T47D (cell line): ENCODE data around the gene SBNO2.
"Not testable (repeated sequence)": the region's sequence is repeated elsewhere in the genome, so short reads cannot be mapped to it uniquely, and the experiment has no call there.

Experiments
- DNase-seq, 2 experiments: peaks; one replicate each; pipeline versions ENCODE4 v3.0.0 to v3.0.0-alpha.2; 2011 to 2012; ENCODE audit warnings: low read depth in 1 of 2, low spot score in 1 of 2
- JUND ChIP-seq: IDR thresholded peaks from 2 replicates; pipeline ENCODE4 v1.6.1; 2012; ENCODE audit warnings: low read depth
- in situ Hi-C: cut with HindIII; loops from 2 replicates; pipeline ENCODE4 v1.10.0; 2016; ENCODE audit warnings: low sequenced_read_pairs, low pct_unique_long_range_greater_than_20kb

SBNO2 gene

GRCh38 chr19:1117654-1118053 is 56.4 kb downstream of the SBNO2 start:
- TF ChIP-seq JUND: no peak
- no peak for DNase-seq
- in situ Hi-C loops: no loop called here

DNA sequence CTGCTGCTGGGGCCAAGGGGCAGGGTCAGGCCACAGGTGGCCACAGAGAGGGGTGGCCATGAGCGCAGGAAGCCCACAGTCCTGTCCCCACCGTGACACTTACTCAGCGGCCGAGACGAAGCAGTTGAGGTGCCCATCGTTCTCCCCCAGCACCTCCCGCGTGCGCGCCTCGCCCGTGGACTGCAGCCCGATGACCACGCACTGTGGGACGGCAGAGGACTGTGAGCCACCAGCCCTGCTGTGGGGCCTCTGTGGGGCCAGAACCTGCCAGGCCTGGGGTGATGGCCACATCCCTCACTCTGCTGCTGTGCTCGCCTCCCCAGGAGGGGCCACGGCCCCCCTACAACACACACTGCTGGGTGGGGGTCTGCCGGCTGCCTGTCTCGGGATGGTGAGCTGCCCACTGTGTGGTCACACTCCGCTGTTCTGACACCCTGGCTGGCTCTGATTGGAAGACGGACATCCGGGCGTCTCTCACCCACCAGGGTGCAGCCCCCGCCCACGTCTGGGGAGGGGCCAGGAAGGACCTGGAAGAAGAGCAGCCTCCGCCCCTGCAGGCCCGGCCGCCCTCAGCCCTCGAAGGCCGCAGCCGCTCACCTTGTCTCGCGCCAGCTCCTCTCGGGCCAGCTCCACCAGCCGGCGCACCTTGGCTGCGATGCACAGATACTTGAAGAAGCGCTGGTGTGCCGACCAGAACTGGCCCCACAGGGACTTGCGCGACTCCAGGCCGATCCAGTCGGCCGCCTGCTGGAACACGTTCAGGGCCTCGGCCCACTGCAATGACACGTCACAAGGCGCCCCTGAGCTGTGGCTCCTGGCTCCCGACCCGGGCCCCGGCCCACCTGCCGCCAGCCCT is 57.1 kb downstream of the SBNO2 start:
- in situ Hi-C loops: no loop called here
- no peak for TF ChIP-seq JUND
- no peak for DNase-seq

DNA sequence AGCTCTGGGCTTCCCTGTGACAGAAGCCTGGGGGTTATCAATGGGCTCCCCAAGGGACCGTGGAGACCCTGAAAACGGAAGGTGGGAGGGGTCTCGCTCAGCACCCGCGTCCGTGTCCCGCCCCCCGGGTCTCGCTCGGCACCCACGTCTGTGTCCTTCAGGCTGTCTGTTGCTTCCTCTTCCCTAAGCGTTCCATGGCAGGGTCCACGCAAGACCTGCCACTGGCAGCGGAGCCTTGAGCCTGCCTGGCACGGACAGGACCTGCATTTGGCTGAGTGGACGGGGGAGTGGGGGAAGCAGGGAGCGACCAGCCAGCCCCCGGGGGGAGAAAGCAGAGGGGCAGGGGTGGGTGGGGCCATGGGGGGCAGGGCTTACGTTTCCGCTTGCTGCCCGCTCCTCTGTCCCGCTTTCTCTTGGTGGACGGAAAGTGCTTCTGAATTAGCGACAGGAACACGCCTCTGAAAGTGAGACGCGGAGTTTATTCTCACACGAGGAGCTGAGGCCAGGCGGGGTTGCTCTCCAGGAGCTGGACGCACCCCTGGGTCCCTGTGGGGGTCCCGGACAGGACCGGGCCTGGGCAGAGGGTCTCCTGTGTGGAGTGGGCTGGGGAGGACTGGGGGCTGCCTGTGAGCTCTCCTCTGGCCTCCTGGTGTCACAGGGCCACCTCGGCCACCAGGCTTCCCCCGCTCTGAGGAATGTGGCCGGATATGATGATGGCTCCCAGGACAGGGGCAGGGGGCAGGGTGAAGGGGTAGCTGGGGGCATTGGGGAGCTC is 58.2 kb downstream of the SBNO2 start:
- in situ Hi-C loops: no loop called here

GRCh38 chr19:1114728-1115127 is 59.3 kb downstream of the SBNO2 start:
- in situ Hi-C loops, DNase-seq: not testable (repeated sequence)

More for the DNA sequence above, 58.2 kb downstream of the SBNO2 start:
- no peak for TF ChIP-seq JUND
- DNase-seq: no peak

GRCh38 chr19:1113986-1114483 is 60.0 kb downstream of the SBNO2 start:
- TF ChIP-seq JUND: no peak
- in situ Hi-C loops: no loop called here

GRCh38 chr19:1113030-1113985 is 60.8 kb downstream of the SBNO2 start:
- in situ Hi-C loops: no loop called here
- DNase-seq: peak; percentile 94 to 95
- TF ChIP-seq JUND: no peak

More at GRCh38 chr19:1113986-1114483, 60.0 kb downstream of the SBNO2 start:
- no peak for DNase-seq

DNA sequence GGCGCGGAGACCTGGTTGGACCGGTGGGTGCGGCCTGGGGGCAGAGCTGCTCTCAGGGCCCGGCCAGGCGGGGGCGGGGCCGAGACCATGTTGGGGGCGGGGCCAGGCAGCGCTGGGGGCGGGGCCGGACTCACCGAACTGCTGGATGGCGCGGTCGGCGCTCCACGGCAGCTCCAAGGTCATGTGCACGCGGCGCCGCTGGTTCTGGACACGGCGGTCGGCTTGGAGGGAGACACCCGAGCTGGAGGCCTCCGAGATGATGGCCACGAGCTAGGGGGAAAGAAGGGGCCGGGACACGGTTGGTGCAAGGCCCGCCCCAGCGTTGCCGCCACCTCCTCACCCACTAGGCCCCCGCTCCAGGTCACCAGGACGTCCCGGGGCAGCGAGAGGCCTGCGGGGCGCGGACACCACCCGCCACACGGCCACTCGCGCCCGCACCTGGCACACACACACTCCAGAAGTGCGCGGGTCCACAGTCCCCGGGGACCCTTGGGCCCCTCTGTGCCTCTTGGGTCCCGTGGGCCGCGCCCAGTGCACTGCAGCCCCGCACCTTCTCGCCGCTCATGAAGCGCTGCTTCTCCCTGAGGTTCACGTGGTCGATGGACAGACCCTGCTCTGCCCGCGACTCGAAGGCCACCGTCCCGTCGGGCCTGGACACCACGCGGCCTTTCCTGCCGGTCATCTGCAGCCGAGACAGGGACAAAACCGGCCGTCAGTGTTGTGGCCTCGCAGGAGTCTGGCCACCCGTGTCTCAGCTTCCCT is 61.6 kb downstream of the SBNO2 start:
- in situ Hi-C loops: no loop called here
- DNase-seq: peak; percentile 78 to 93
- TF ChIP-seq JUND: no peak

- in situ Hi-C loops: no loop called here
- no peak for TF ChIP-seq JUND
- DNase-seq: no peak
Observed at GRCh38 chr19:1111641-1112267, 62.3 kb downstream of the SBNO2 start.

DNA sequence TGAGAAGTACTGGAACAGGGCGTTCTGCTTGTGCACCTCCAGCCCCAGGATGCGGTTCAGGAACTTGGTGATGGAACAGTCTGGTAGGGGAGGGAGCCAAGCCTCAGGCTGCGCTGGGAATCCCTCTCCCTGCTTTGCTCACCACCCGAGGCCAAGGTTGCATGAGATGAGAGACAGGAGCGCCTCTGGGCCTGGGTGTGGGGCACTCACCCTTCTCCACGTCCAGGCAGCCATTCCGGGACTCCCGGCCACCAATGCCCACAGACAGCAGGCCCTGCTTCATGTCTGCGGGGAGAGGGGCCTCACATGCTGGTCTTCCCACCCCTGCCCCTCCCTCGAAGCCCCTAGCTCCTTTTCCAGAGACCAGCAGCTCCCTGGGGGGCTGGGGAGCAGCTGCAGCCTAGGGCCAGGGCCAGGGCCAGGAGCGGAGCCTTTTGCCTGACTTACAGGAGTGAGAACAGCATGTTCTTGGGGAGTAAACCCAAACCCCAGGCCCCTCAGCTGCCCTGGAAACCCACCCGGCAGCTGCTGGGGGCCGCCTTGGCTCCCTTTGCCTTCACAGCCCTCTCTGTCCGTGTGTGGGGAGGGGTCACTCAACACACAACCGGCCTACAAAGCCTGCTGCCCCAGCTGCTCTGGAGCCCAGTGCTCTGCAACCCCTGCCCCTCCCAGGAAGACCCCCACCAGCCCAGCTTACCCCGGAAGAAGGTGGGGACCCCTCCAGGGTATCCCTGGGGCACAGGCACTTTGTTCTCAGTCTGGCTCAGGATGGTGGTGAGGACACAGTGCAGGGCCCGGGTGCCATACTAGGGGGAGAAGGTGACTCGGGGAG is 63.0 kb downstream of the SBNO2 start:
- DNase-seq: no peak
- TF ChIP-seq JUND: no peak
- in situ Hi-C loops: no loop called here
